ENCODE results near the gene ARNT2. TPM values are rescaled to one million over a fixed set of nuclear protein-coding genes. Genes with fewer than 3 reads are reported as not detected.

ARNT2 gene
- total and polyA plus RNA-seq, 2 of the 13 experiments (the other 11 are each of a cell fraction or from before 2014, with no cell fraction given): 0.69 to 1.7 TPM

DNA sequence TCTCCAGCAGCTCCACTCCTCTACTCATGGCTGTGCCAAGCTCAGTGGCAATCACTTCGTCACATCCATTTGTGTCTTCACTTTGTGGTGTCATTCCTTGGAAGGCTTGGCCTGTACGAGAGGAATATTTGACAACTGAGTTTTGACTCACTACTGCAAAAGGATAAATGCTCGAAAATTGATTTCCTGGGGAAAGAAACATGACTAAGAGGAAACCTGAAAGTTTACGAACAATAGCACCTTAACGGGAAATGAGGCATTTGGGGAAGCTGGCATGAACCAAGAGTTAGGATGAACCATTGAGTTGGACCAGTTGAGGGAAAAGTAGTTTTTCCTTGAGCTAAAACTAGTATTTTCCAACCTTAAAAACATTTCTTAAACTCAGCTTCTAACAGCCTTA, 216.7 kb downstream of the ARNT2 start:
- ChIA-PET CTCF (ENCODE audit: low intra/inter-chr PET ratio, low total read pairs) (no interaction called here), POLR2A (no interaction called here)
- Histone ChIP-seq H3K79me2 (ENCODE audit: insufficient read depth, low read length) (no peaks in the 10 kb centered on the region), H3K27me3 (ENCODE audit: control insufficient read depth in 1 of 2, insufficient read depth in 2 of 2, low read length in 2 of 2) (peaks cover 0 to 4% of the 10 kb centered on the region in 2 experiments; a peak in 3 of 5 replicates), H4K20me1 (ENCODE audit: insufficient read depth, low read length) (no peaks in the 10 kb centered on the region), H3K4me3 (replicated peaks in 1 of 3; ENCODE audit: insufficient read depth in 1 of 3, low read depth in 2 of 3, low read length in 3 of 3) (no peak overlapping the region), H3K27ac (ENCODE audit: extremely low read length, insufficient read depth, low read length) (no peak overlapping the region), H3K9me3 (ENCODE audit: low read length) (no peaks in the 10 kb centered on the region), H2AFZ (ENCODE audit: low read length) (no peak overlapping the region), H3K9ac (ENCODE audit: insufficient read depth, low read depth, low read length) (no peak overlapping the region), H3K4me2 (ENCODE audit: low read depth, low read length) (no peak overlapping the region), H3K4me1 (ENCODE audit: insufficient read depth, low read length) (peaks cover 10% of the 10 kb centered on the region), H3K36me3 (replicated peaks in 1 of 2; ENCODE audit: control insufficient read depth in 1 of 2, insufficient read depth in 2 of 2, low read length in 2 of 2) (no peaks in the 10 kb centered on the region)
- 52% methylated on average over 5 of the region's 5 CpGs for WGBS (ENCODE audit: low lambda C conversion rate)
- in situ Hi-C loops (cut with HindIII; ENCODE audit: extremely low pct_ligation_motif_present, low pct_unique_long_range_greater_than_20kb): no loop called here
- ATAC-seq: no peak
- FAIRE-seq: no peak
- TF ChIP-seq, protein P1, sequence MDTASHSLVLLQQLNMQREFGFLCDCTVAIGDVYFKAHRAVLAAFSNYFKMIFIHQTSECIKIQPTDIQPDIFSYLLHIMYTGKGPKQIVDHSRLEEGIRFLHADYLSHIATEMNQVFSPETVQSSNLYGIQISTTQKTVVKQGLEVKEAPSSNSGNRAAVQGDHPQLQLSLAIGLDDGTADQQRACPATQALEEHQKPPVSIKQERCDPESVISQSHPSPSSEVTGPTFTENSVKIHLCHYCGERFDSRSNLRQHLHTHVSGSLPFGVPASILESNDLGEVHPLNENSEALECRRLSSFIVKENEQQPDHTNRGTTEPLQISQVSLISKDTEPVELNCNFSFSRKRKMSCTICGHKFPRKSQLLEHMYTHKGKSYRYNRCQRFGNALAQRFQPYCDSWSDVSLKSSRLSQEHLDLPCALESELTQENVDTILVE (CRISPR knock-in tag; IDR thresholded peaks at IDR 0.05): no peak
- TF ChIP-seq ZNF34 (CRISPR knock-in tag; IDR thresholded peaks at IDR 0.05; ENCODE audit: borderline replicate concordance): no peak
- TF ChIP-seq ZFP41 (CRISPR knock-in tag; IDR thresholded peaks at IDR 0.05; ENCODE audit: borderline replicate concordance): no peak
- no peak for TF ChIP-seq FLYWCH1 (CRISPR knock-in tag; IDR thresholded peaks at IDR 0.05)
- TF ChIP-seq ZNF614 (CRISPR knock-in tag; IDR thresholded peaks at IDR 0.05; ENCODE audit: borderline replicate concordance): no peak
- TF ChIP-seq HNRNPLL (IDR thresholded peaks at IDR 0.05; ENCODE audit: low read depth, low read length, poor library complexity, severe bottlenecking): no peak
- no peak for TF ChIP-seq DNMT1 (CRISPR knock-in tag; IDR thresholded peaks at IDR 0.05)
- no peak for TF ChIP-seq TCF12 (IDR thresholded peaks at IDR 0.05)
- no peak for TF ChIP-seq TCF12 (CRISPR knock-in tag; IDR thresholded peaks at IDR 0.05)
- no peak for TF ChIP-seq NKX3-1 (CRISPR knock-in tag; IDR thresholded peaks at IDR 0.05)
- no peak for TF ChIP-seq ZNF607 (CRISPR knock-in tag; IDR thresholded peaks at IDR 0.05; ENCODE audit: borderline replicate concordance)
- TF ChIP-seq ZSCAN30 (CRISPR knock-in tag; IDR thresholded peaks at IDR 0.05): no peak
- TF ChIP-seq ZZZ3 (CRISPR knock-in tag; IDR thresholded peaks at IDR 0.05; ENCODE audit: borderline replicate concordance): no peak
- no peak for TF ChIP-seq ZNF24 (IDR thresholded peaks at IDR 0.05)
- TF ChIP-seq TMF1 (CRISPR knock-in tag; IDR thresholded peaks at IDR 0.05; ENCODE audit: low read depth): no peak
- TF ChIP-seq ATM (IDR thresholded peaks at IDR 0.05; ENCODE audit: borderline replicate concordance): no peak
- TF ChIP-seq KLF13 (CRISPR knock-in tag; IDR thresholded peaks at IDR 0.05): no peak
- DNase-seq (ENCODE audit: low spot score): no peak
- intact Hi-C loops (cut with micrococcal nuclease; ENCODE audit: unreplicated experiment): no loop called here
- BruUV-seq (replicated peaks): no TSS peak

Data from HepG2 (cell line).